K562 (cell line): ENCODE data around the gene CBL. TPM values are rescaled to one million over a fixed set of nuclear protein-coding genes. Genes with fewer than 3 reads are reported as not detected.
A peak's percentile ranks its signal among the peaks of the same experiment; 100 is the strongest.

ENCODE experiments used
- ASH1L ChIP-seq: fragments of 450-650 bp; IDR thresholded peaks from 2 replicates; pipeline ENCODE4 v1.6.1; 2018; ENCODE audit warnings: borderline replicate concordance, mild to moderate bottlenecking, low read depth; ENCODE audit not compliant: partially characterized antibody
- BCOR ChIP-seq: fragments of 450-650 bp; IDR thresholded peaks from 2 replicates; pipeline ENCODE4 v1.6.1; 2016
- BRD4 ChIP-seq: fragments of 200-600 bp; sonication (generic); IDR thresholded peaks from 2 replicates; pipeline ENCODE4 v1.6.1; 2017; ENCODE audit warnings: inconsistent platforms
- GTF2A2 ChIP-seq: IDR thresholded peaks from 2 replicates; pipeline ENCODE4 v1.6.1; 2016; ENCODE audit warnings: mild to moderate bottlenecking, missing genetic modification characterization, missing compliant biosample characterization
- HMG20A ChIP-seq: fragments of 450-650 bp; formaldehyde crosslinking; conservative IDR thresholded peaks from 2 replicates; pipeline ENCODE4 v1.4.0; 2020; ENCODE audit warnings: mild to moderate bottlenecking, mixed read lengths
- POLR3A ChIP-seq: IDR thresholded peaks from 2 replicates; pipeline ENCODE4 v1.6.1; 2011; ENCODE audit warnings: borderline replicate concordance, mild to moderate bottlenecking, moderate library complexity; ENCODE audit not compliant: insufficient read length, insufficient read depth; ENCODE audit errors: extremely low read depth
- SMAD1 ChIP-seq: fragments of 150-350 bp; IDR thresholded peaks from 2 replicates; pipeline ENCODE4 v1.6.1; 2014; ENCODE audit warnings: low read length, low read depth; ENCODE audit not compliant: partially characterized antibody
- SRSF9 ChIP-seq: fragments of 200-400 bp; formaldehyde crosslinking; IDR thresholded peaks from 2 replicates; pipeline ENCODE4 v1.6.1; 2017; ENCODE audit warnings: low read depth, low read length, borderline replicate concordance
- TCF7 ChIP-seq: sonication (generic); IDR thresholded peaks from 2 replicates; pipeline ENCODE4 v1.6.1; 2016; ENCODE audit warnings: antibody characterized with exemption, borderline replicate concordance
- ZNF507 ChIP-seq: conservative IDR thresholded peaks from 2 replicates; pipeline ENCODE4 v1.6.1; 2017; ENCODE audit warnings: missing genetic modification characterization, missing compliant biosample characterization
- ZNF551 ChIP-seq: fragments of 250-450 bp; sonication (Bioruptor Pico); IDR thresholded peaks from 2 replicates; pipeline ENCODE4 v1.5.0; 2021; ENCODE audit warnings: mild to moderate bottlenecking, moderate library complexity
- ZNF57 ChIP-seq: fragments of 450-650 bp; formaldehyde crosslinking; IDR thresholded peaks from 2 replicates; pipeline ENCODE4 v1.4.0; 2020; ENCODE audit warnings: mild to moderate bottlenecking, moderate library complexity
- ZNF695 ChIP-seq: fragments of 450-650 bp; formaldehyde crosslinking; IDR thresholded peaks from 2 replicates; pipeline ENCODE4 v1.4.0; 2020; ENCODE audit warnings: mild to moderate bottlenecking, moderate library complexity
- polyA plus RNA-seq, 8 experiments: library from polyadenylated mRNA; depleted of rRNA in 4 of 8; stranded (reverse) in 5 of 8; unstranded in 3 of 8; fragments of >200 nt; fragmentation: Nextera tagmentation in 2 of 8; fragmentation: Illumina TruSeq in 1 of 8; extraction: Ambion mirVana in 2 of 8; extraction: Trizol in 1 of 8; gene quantifications; 2 replicates each; pipeline versions ENCODE4 v1.2.1 to v1.2.3, GENCODE V29; 2011 to 2014; ENCODE audit warnings: inconsistent platforms in 1 of 8, missing spikeins in 1 of 8
- total RNA-seq, 7 experiments: library from RNA; depleted of rRNA in 6 of 7; stranded (reverse); fragments of >200 nt in 6 of 7; fragmentation: Illumina TruSeq in 2 of 7; extraction: Trizol in 2 of 7; gene quantifications; 2 replicates each; pipeline versions ENCODE4 v1.2.1 to v1.2.3, GENCODE V29; 2011 to 2021; ENCODE audit warnings: low replicate concordance in 1 of 7
- TF ChIP-seq, protein P1 (sequence below): fragments of 450-650 bp; IDR thresholded peaks from 2 replicates; pipeline ENCODE4 v1.6.1; 2016; ENCODE audit warnings: borderline replicate concordance
- TF ChIP-seq, protein P2 (sequence below), 2 experiments: fragments of 450-650 bp; IDR thresholded peaks; 2 replicates each; pipeline ENCODE4 v1.6.1; 2016
- TF ChIP-seq, protein P3 (sequence below): IDR thresholded peaks from 3 replicates; pipeline ENCODE4 v1.6.1; 2011; ENCODE audit warnings: borderline replicate concordance, mild to moderate bottlenecking, moderate library complexity; ENCODE audit not compliant: insufficient read length; ENCODE audit errors: extremely low read depth
- TF ChIP-seq, protein P4 (sequence below): IDR thresholded peaks from 2 replicates; pipeline ENCODE4 v1.6.1; 2011; ENCODE audit warnings: borderline replicate concordance, low read depth, mild to moderate bottlenecking, moderate library complexity, low read length; ENCODE audit not compliant: insufficient read depth, poor library complexity, severe bottlenecking
- TF ChIP-seq, protein P5 (sequence below): fragments of 450-650 bp; IDR thresholded peaks from 2 replicates; pipeline ENCODE4 v1.6.1; 2016

CBL gene
- total and polyA plus RNA-seq, 9 of the 15 experiments (the other 6 are each of a cell fraction or from before 2014, with no cell fraction given) = 3.2 to 24.9 (median 9.9) TPM

DNA sequence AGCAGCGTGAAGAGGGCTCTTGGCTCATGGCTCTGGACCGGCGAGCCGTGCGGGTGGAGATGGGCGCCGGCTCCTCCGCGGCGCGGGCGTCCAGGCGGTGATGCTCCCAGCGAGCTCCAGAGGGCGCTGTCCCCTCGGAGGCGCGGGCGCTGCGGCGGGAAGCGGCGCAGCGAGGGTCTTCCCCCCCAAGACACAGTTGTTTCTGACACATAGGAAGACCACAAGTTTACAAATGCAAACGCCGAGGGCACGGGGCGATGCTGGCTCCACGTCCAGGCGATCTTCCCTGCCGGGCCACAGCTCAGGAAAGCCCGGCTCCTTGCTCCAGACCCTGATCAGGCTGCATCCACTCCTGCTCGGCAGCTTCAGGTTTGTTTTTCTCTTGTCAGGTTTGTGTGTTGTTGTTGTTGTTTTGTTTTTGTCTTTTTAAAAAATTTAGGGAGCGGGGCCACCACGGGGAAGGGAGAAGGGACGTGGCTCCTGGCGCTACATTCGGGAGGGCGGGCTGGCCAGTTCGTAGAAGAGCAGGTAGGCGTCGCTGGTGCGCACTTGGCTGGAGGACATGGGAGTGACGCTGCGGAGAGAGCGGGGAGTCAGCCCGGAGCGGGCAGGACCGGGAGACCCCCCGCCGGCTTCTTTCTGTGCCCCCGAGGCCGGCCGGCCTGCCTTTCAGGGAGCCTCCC, 150.4 kb downstream of the CBL start (continued):
- TF ChIP-seq, protein P1, sequence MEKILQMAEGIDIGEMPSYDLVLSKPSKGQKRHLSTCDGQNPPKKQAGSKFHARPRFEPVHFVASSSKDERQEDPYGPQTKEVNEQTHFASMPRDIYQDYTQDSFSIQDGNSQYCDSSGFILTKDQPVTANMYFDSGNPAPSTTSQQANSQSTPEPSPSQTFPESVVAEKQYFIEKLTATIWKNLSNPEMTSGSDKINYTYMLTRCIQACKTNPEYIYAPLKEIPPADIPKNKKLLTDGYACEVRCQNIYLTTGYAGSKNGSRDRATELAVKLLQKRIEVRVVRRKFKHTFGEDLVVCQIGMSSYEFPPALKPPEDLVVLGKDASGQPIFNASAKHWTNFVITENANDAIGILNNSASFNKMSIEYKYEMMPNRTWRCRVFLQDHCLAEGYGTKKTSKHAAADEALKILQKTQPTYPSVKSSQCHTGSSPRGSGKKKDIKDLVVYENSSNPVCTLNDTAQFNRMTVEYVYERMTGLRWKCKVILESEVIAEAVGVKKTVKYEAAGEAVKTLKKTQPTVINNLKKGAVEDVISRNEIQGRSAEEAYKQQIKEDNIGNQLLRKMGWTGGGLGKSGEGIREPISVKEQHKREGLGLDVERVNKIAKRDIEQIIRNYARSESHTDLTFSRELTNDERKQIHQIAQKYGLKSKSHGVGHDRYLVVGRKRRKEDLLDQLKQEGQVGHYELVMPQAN = peak; percentile 30; the same call in 1 of the 2 replicates
- TF ChIP-seq ZNF695 (CRISPR knock-in tag) (no peak), POLR3A (no peak), SMAD1 (no peak), BRD4 (no peak), SRSF9 (no peak), ZNF507 (tag) (no peak), ASH1L (no peak), GTF2A2 (tag) (no peak), BCOR (0 out of 2 replicates have a peak, but pooled peaks have one; percentile 47), ZNF57 (CRISPR knock-in tag) (no peak), ZNF551 (CRISPR knock-in tag) (no peak), HMG20A (CRISPR knock-in tag) (no peak), TCF7 (no peak)
- TF ChIP-seq, protein P2, sequence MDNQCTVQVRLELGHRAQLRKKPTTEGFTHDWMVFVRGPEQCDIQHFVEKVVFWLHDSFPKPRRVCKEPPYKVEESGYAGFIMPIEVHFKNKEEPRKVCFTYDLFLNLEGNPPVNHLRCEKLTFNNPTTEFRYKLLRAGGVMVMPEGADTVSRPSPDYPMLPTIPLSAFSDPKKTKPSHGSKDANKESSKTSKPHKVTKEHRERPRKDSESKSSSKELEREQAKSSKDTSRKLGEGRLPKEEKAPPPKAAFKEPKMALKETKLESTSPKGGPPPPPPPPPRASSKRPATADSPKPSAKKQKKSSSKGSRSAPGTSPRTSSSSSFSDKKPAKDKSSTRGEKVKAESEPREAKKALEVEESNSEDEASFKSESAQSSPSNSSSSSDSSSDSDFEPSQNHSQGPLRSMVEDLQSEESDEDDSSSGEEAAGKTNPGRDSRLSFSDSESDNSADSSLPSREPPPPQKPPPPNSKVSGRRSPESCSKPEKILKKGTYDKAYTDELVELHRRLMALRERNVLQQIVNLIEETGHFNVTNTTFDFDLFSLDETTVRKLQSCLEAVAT (IDR thresholded peaks at IDR 0.05) = peak in 1 of 2 experiments; percentile 58; a peak in 1 of 4 replicates
- TF ChIP-seq, protein P3, sequence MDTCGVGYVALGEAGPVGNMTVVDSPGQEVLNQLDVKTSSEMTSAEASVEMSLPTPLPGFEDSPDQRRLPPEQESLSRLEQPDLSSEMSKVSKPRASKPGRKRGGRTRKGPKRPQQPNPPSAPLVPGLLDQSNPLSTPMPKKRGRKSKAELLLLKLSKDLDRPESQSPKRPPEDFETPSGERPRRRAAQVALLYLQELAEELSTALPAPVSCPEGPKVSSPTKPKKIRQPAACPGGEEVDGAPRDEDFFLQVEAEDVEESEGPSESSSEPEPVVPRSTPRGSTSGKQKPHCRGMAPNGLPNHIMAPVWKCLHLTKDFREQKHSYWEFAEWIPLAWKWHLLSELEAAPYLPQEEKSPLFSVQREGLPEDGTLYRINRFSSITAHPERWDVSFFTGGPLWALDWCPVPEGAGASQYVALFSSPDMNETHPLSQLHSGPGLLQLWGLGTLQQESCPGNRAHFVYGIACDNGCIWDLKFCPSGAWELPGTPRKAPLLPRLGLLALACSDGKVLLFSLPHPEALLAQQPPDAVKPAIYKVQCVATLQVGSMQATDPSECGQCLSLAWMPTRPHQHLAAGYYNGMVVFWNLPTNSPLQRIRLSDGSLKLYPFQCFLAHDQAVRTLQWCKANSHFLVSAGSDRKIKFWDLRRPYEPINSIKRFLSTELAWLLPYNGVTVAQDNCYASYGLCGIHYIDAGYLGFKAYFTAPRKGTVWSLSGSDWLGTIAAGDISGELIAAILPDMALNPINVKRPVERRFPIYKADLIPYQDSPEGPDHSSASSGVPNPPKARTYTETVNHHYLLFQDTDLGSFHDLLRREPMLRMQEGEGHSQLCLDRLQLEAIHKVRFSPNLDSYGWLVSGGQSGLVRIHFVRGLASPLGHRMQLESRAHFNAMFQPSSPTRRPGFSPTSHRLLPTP = no peak
- TF ChIP-seq, protein P4, sequence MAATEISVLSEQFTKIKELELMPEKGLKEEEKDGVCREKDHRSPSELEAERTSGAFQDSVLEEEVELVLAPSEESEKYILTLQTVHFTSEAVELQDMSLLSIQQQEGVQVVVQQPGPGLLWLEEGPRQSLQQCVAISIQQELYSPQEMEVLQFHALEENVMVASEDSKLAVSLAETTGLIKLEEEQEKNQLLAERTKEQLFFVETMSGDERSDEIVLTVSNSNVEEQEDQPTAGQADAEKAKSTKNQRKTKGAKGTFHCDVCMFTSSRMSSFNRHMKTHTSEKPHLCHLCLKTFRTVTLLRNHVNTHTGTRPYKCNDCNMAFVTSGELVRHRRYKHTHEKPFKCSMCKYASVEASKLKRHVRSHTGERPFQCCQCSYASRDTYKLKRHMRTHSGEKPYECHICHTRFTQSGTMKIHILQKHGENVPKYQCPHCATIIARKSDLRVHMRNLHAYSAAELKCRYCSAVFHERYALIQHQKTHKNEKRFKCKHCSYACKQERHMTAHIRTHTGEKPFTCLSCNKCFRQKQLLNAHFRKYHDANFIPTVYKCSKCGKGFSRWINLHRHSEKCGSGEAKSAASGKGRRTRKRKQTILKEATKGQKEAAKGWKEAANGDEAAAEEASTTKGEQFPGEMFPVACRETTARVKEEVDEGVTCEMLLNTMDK = peak; percentile 61
- TF ChIP-seq, protein P5, sequence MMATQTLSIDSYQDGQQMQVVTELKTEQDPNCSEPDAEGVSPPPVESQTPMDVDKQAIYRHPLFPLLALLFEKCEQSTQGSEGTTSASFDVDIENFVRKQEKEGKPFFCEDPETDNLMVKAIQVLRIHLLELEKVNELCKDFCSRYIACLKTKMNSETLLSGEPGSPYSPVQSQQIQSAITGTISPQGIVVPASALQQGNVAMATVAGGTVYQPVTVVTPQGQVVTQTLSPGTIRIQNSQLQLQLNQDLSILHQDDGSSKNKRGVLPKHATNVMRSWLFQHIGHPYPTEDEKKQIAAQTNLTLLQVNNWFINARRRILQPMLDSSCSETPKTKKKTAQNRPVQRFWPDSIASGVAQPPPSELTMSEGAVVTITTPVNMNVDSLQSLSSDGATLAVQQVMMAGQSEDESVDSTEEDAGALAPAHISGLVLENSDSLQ = no peak
